ENCODE measurements around the gene KRTAP5-5. TPM values are rescaled to one million over a fixed set of nuclear protein-coding genes. Genes with fewer than 3 reads are reported as not detected.

The KRTAP5-5 gene
- total RNA-seq, 1 donor from 2014 or later = not detected

DNA sequence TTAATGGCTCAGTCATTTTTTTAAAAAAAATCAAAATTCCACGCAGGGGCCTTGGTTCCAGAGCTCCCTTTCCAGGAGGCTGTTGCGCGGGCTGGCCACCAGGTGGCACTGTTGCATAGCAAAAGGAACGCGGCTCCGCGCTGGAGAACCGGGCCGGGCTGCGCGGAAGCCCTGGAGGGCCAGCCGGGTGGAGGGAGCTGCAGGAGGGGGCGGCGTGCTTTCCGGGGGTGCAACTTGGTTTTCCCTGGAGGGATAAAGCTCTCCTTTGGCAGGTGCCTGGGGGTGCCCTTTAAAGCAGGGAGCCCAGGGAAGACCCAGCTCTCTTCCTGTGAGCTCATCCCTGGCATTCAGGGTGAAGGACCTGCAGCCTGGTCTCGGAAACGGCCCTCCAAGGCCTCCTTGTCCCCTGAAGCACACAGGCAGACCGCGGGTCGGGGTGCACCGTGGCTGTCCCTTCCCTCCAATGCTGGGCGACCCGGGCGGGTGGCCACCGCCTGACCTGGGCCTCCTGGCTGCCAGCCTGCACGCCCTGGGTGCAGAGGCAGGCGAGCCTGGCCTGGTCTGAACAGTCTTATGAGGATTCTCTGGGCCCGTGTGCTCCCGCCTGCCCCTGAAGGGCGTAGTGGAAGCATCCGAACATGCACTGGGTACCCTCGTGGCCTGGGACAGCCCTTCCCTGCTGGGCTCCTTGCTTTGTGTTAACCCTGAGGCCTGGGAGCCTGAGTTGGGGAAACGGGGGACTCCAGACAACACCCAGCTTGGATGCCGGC, 23.4 kb downstream of the KRTAP5-5 start:
- intact Hi-C loops (cut with DNase I) = no loop called here
- Histone ChIP-seq H3K36me3 (no peaks in the 10 kb centered on the region), H3K4me1 (peaks cover 6% of the 10 kb centered on the region), H3K9me3 (no peaks in the 10 kb centered on the region), H3K27ac (no peak overlapping the region), H3K27me3 (peaks cover 6% of the 10 kb centered on the region), H3K4me3 (no peak overlapping the region)
- peak; percentile 92 for ATAC-seq
- TF ChIP-seq CTCF (IDR thresholded peaks at IDR 0.05) = peak; percentile 98
- peak; percentile 88 for DNase-seq

- DNase-seq = peak; percentile 47
- intact Hi-C loops (cut with DNase I) = no loop called here
Observed at GRCh38 chr11:1653541-1654387, 24.2 kb downstream of the KRTAP5-5 start.

DNA sequence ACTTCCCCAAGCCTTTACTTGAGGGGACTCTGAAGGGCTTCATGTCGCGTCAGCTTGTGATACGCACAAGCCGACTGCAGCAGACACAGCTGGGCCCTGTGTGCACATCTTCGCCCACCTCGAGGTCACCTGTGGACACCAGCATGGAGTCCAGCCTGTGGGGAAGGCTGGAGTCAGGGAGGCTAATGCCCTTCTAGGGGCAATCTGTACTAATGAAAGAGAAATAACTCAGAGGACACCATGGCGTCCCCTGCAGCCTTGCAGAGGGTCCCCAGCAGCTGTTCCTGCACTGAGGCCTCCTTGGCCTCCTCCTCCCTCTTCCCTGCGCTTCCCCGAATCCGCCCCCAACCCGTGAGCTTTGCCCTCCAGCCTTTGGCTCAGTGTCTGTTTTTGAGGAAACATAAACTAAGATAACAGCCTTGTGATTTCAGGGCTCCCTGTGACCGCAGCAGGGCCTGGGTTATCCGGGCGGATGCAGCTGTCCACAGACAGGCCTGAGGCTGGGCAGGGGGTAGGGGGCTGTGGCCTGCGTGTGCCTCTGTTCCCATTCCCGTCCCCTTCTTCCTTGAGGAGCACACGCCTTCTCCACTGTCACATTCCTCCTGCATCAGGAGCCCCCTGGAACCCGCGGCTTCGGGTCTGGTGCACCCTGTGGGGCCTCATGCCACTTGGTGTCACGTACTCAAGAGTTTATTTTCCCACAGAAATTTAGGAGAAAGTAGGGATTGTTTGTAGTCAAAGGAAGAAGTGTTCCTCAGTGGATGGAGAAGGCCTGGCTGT, 25.0 kb downstream of the KRTAP5-5 start:
- H3K27ac ChIP-seq = no peak overlapping the region
- ATAC-seq = no peak
- H3K4me3 ChIP-seq = no peak overlapping the region
- H3K9me3 ChIP-seq = no peaks in the 10 kb centered on the region
- H3K27me3 ChIP-seq = peaks cover 8% of the 10 kb centered on the region
- no peak for TF ChIP-seq CTCF (IDR thresholded peaks at IDR 0.05)
- peak; percentile 58 for DNase-seq
- intact Hi-C loops (cut with DNase I) = no loop called here
- peaks cover 6% of the 10 kb centered on the region for H3K4me1 ChIP-seq
- no peaks in the 10 kb centered on the region for H3K36me3 ChIP-seq

More at GRCh38 chr11:1653541-1654387, 24.2 kb downstream of the KRTAP5-5 start:
- Histone ChIP-seq H3K27me3 (peaks cover 6% of the 10 kb centered on the region), H3K27ac (no peak overlapping the region), H3K36me3 (no peaks in the 10 kb centered on the region), H3K4me3 (no peak overlapping the region), H3K9me3 (no peaks in the 10 kb centered on the region), H3K4me1 (peaks cover 6% of the 10 kb centered on the region)
- ATAC-seq = no peak
- no peak for TF ChIP-seq CTCF (IDR thresholded peaks at IDR 0.05)

DNA sequence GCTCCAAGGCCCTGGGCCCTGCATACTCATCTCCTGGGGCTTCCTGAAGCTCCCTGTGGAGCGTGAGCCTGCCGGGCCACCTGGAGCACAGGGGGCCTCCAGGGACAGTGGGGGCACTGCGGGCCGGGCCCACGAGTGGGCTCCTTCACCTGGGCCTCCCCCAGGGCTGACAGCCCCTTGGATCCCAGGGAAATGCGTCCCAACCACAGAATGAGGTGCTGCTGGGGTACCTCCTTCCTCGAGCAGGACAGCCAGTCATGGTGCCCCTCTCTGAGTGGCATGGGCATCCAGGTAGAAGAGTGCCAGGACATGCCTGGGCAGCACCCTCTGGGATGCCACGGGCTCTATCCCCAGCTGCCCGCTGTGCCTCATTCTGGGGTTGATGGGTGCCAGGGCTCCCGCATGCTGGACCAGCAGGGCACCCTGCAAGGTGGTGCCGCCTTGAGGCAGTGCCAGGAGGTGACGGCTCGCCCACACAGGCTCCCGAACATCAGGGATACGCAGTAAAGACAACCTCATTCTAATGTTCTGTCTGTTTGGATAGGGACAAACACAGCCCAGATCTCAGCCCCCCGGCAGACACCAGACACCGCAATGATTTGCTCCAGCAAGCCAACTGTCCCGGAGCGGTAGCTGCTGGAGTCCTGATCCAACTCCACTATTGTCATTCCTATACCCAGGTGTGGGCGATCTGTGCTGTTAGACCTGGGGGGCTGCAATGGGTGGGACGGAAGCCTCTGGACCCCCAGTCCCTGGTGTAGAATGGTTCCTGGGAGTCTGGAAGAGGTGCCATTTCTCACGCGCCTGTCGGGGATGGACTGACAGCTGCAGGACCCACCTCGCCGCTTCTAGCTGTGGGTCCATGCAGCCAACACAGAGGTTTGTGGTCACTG, 25.8 kb downstream of the KRTAP5-5 start:
- H3K4me1 ChIP-seq = peaks cover 6% of the 10 kb centered on the region
- no peak overlapping the region for H3K4me3 ChIP-seq
- no peak for ATAC-seq
- H3K36me3 ChIP-seq = no peaks in the 10 kb centered on the region
- H3K27me3 ChIP-seq = peaks cover 14% of the 10 kb centered on the region
- no peaks in the 10 kb centered on the region for H3K9me3 ChIP-seq
- intact Hi-C loops (cut with DNase I) = no loop called here
- H3K27ac ChIP-seq = no peak overlapping the region
- DNase-seq = peak; percentile 47
- TF ChIP-seq CTCF (IDR thresholded peaks at IDR 0.05) = no peak

GRCh38 chr11:1656061-1656441, 26.5 kb downstream of the KRTAP5-5 start:
- DNase-seq (peak; percentile 43), ATAC-seq (no peak)
- Histone ChIP-seq H3K9me3 (no peaks in the 10 kb centered on the region), H3K4me3 (no peak overlapping the region), H3K4me1 (peaks cover 6% of the 10 kb centered on the region), H3K36me3 (no peaks in the 10 kb centered on the region), H3K27ac (no peak overlapping the region), H3K27me3 (peaks cover 14% of the 10 kb centered on the region)
- TF ChIP-seq CTCF (IDR thresholded peaks at IDR 0.05) = no peak
- intact Hi-C loops (cut with DNase I) = no loop called here

Data from upper lobe of right lung (tissue), 1 donor.